H1 (cell line): ENCODE data around the gene EFCAB8. TPM values are rescaled to one million over a fixed set of nuclear protein-coding genes. Genes with fewer than 3 reads are reported as not detected.

Experiments used
- CTCF ChIA-PET: fragments of 300-600 bp; sonication (Branson Sonifier 250); formaldehyde crosslinking; loops from one replicate; lab custom pipeline; 2021; ENCODE audit not compliant: partially characterized antibody; lab: Charles Lee
- POLR2A ChIA-PET: fragments of 300-600 bp; sonication (Branson Sonifier 250); formaldehyde crosslinking; loops from one replicate; lab custom pipeline; 2021; ENCODE audit warnings: inconsistent platforms; ENCODE audit not compliant: partially characterized antibody; lab: Charles Lee
- DNase-seq, 2 experiments: peaks; one replicate each; pipeline versions ENCODE4 v3.0.0 to v3.0.0-alpha.2; 2010 to 2022; ENCODE audit warnings: low spot score in 2 of 2, low read depth in 1 of 2, mixed read lengths in 1 of 2
- FAIRE-seq: peaks from 2 replicates; lab custom pipeline; 2011; peaks lifted over from hg19 to GRCh38; lab: Jason Lieb, UNC
- H2AFZ ChIP-seq: 2 replicates; pipeline ENCODE4 v1.8.1; 2012; ENCODE audit warnings: low read length, inconsistent platforms
- H2AK5ac ChIP-seq: 2 replicates; pipeline ENCODE4 v1.6.1; 2013; ENCODE audit warnings: low read depth, low read length
- H2BK120ac ChIP-seq: replicated peaks from 2 replicates; pipeline ENCODE3; 2013; ENCODE audit warnings: low read depth, low read length, inconsistent platforms
- H2BK12ac ChIP-seq: 2 replicates; pipeline ENCODE4 v1.6.1; 2013; ENCODE audit warnings: low read depth, low read length
- H2BK15ac ChIP-seq: 2 replicates; pipeline ENCODE4 v1.6.1; 2013; ENCODE audit warnings: low read length
- H2BK20ac ChIP-seq: 2 replicates; pipeline ENCODE4 v1.6.1; 2013; ENCODE audit warnings: low read length
- H2BK5ac ChIP-seq: 2 replicates; pipeline ENCODE4 v1.6.1; 2013; ENCODE audit warnings: low read depth, low read length
- H3K14ac ChIP-seq: 2 replicates; pipeline ENCODE4 v1.6.1; 2013; ENCODE audit warnings: inconsistent platforms; ENCODE audit not compliant: insufficient read length
- H3K18ac ChIP-seq: 2 replicates; pipeline ENCODE4 v1.6.1; 2013; ENCODE audit warnings: low read length; ENCODE audit errors: extremely low read depth
- H3K23ac ChIP-seq: 2 replicates; pipeline ENCODE4 v1.6.1; 2013; ENCODE audit warnings: inconsistent platforms; ENCODE audit not compliant: insufficient read length
- H3K23me2 ChIP-seq: 2 replicates; pipeline ENCODE4 v1.6.1; 2013; ENCODE audit warnings: low read depth, low read length
- H3K27ac ChIP-seq: 2 replicates; pipeline ENCODE4 v1.6.1; 2011; ENCODE audit warnings: low read depth, low read length, inconsistent platforms
- H3K27me3 ChIP-seq, 4 experiments: replicated peaks in 1 of 4; 1 replicate in 1 of 4; 2 replicates in 3 of 4; pipeline versions ENCODE4 v1.6.1 to v1.8.1; 2011 to 2013; ENCODE audit warnings: low read length in 3 of 4, mild to moderate bottlenecking in 3 of 4, inconsistent platforms in 2 of 4, mixed read lengths in 2 of 4, moderate library complexity in 1 of 4; ENCODE audit not compliant: control insufficient read depth in 3 of 4, insufficient read depth in 3 of 4; ENCODE audit errors: extremely low read depth in 1 of 4
- H3K36me3 ChIP-seq, 4 experiments: 2 replicates each; pipeline versions ENCODE4 v1.6.1 to v1.8.1; 2011 to 2013; ENCODE audit warnings: mild to moderate bottlenecking in 4 of 4, low read length in 3 of 4, moderate library complexity in 2 of 4, control low read depth in 1 of 4, inconsistent platforms in 1 of 4; ENCODE audit not compliant: insufficient read depth in 4 of 4, control insufficient read depth in 2 of 4
- H3K4ac ChIP-seq: replicated peaks from 2 replicates; pipeline ENCODE3; 2013; ENCODE audit warnings: low read length, low read depth, mixed read lengths, inconsistent platforms; ENCODE audit not compliant: insufficient read length
- H3K4me1 ChIP-seq, 4 experiments: replicated peaks in 1 of 4; 1 replicate in 1 of 4; 2 replicates in 3 of 4; pipeline versions ENCODE4 v1.6.1 to v1.8.1; 2011 to 2013; ENCODE audit warnings: low read length in 3 of 4, inconsistent platforms in 2 of 4, mixed read lengths in 1 of 4; ENCODE audit not compliant: insufficient read depth in 4 of 4, control insufficient read depth in 3 of 4
- H3K4me2 ChIP-seq, 2 experiments: 2 replicates each; pipeline versions ENCODE4 v1.6.1 to v1.8.1; 2011 to 2013; ENCODE audit warnings: low read depth in 2 of 2, low read length in 2 of 2, control low read depth in 1 of 2, inconsistent platforms in 1 of 2, mild to moderate bottlenecking in 1 of 2; ENCODE audit not compliant: insufficient read depth in 1 of 2
- H3K4me3 ChIP-seq, 4 experiments: fragments of 200-600, 300-600 bp in 1 of 4; sonication (generic), shearing (Covaris generic), sonication (Bioruptor Twin) in 1 of 4; 2 replicates each; pipeline versions ENCODE4 v1.5.1 to v1.8.1; 2011 to 2016; ENCODE audit warnings: low read length in 4 of 4, low read depth in 3 of 4, control low read depth in 2 of 4, inconsistent platforms in 2 of 4, mild to moderate bottlenecking in 2 of 4, mixed read lengths in 1 of 4, moderate library complexity in 1 of 4; ENCODE audit not compliant: insufficient read depth in 2 of 4; ENCODE audit errors: extremely low read depth in 1 of 4
- H3K56ac ChIP-seq: replicated peaks from 2 replicates; pipeline ENCODE3; 2013; ENCODE audit warnings: low read depth, mild to moderate bottlenecking, mixed read lengths, low read length, inconsistent platforms; ENCODE audit not compliant: insufficient read length
- H3K79me1 ChIP-seq: 2 replicates; pipeline ENCODE4 v1.6.1; 2013; ENCODE audit warnings: low read depth, low read length, control low read depth
- H3K79me2 ChIP-seq, 2 experiments: 2 replicates each; pipeline versions ENCODE4 v1.6.1 to v1.8.1; 2012 to 2013; ENCODE audit warnings: low read length in 2 of 2, mild to moderate bottlenecking in 2 of 2, inconsistent platforms in 1 of 2; ENCODE audit not compliant: insufficient read depth in 2 of 2, control insufficient read depth in 1 of 2
- H3K9ac ChIP-seq, 4 experiments: replicated peaks in 1 of 4; 1 replicate in 1 of 4; 2 replicates in 3 of 4; pipeline versions ENCODE4 v1.6.1 to v1.8.1; 2011 to 2013; ENCODE audit warnings: low read depth in 3 of 4, low read length in 3 of 4, control low read depth in 2 of 4, mild to moderate bottlenecking in 2 of 4, moderate library complexity in 2 of 4, inconsistent platforms in 1 of 4; ENCODE audit errors: extremely low read depth in 1 of 4
- H3K9me3 ChIP-seq, 2 experiments: 2 replicates each; pipeline versions ENCODE4 v1.6.1 to v1.8.1; 2012 to 2013; ENCODE audit warnings: mild to moderate bottlenecking in 2 of 2, moderate library complexity in 2 of 2, control low read depth in 1 of 2, inconsistent platforms in 1 of 2, low read depth in 1 of 2, low read length in 1 of 2, mixed read lengths in 1 of 2; ENCODE audit not compliant: insufficient read depth in 2 of 2
- H4K20me1 ChIP-seq, 2 experiments: replicated peaks in 1 of 2; 2 replicates each; pipeline versions ENCODE3 to v1.8.1; 2011 to 2013; ENCODE audit warnings: inconsistent platforms in 2 of 2, low read length in 2 of 2, mild to moderate bottlenecking in 1 of 2; ENCODE audit not compliant: insufficient read depth in 2 of 2, control insufficient read depth in 1 of 2
- H4K5ac ChIP-seq: 2 replicates; pipeline ENCODE4 v1.6.1; 2013; ENCODE audit warnings: low read length, low read depth, mixed read lengths, inconsistent platforms; ENCODE audit not compliant: insufficient read length
- H4K8ac ChIP-seq: 2 replicates; pipeline ENCODE4 v1.8.0; 2013; ENCODE audit warnings: mild to moderate bottlenecking, moderate library complexity, low read length, inconsistent platforms; ENCODE audit not compliant: insufficient read depth; ENCODE audit errors: extremely low read depth
- H4K91ac ChIP-seq: replicated peaks from 2 replicates; pipeline ENCODE3; 2013; ENCODE audit warnings: low read length, mixed read lengths, inconsistent platforms; ENCODE audit not compliant: insufficient read length
- SP2 ChIP-seq: IDR thresholded peaks from 2 replicates; pipeline ENCODE4 v1.6.1; 2012; ENCODE audit warnings: mild to moderate bottlenecking, low read length, inconsistent platforms
- WGBS, 2 experiments: shearing (Covaris generic) in 1 of 2; methylation state at CpG; one replicate each; pipeline versions ENCODE4 v1.1.6 to v1.1.7; 2013 to 2015; ENCODE audit warnings: low lambda C conversion rate in 2 of 2, mixed read lengths in 2 of 2, inconsistent platforms in 1 of 2, low coverage in 1 of 2, missing lambda C conversion rate in 1 of 2; ENCODE audit not compliant: insufficient replicate concordance in 2 of 2, insufficient coverage in 1 of 2, insufficient read length in 1 of 2; ENCODE audit errors: extremely low coverage in 1 of 2, missing lambda C conversion rate in 1 of 2; 5-methylcytosine and 5-hydroxymethylcytosine counted together
- polyA plus RNA-seq, 7 experiments: library from polyadenylated mRNA; depleted of rRNA in 3 of 7; stranded (reverse) in 5 of 7; unstranded in 2 of 7; fragments of >200 nt in 5 of 7; fragments of 200-250 nt in 2 of 7; gene quantifications; 1 replicate in 5 of 7; 2 replicates in 1 of 7; 4 replicates in 1 of 7; pipeline versions ENCODE4 v1.2.1 to v1.2.3, GENCODE V29; 2011 to 2013; ENCODE audit warnings: missing spikeins in 2 of 7, mixed read lengths in 2 of 7
- total RNA-seq: library from RNA; stranded (reverse); fragmentation: NEBNext Ultra II Directional; extraction: Animal tissue kit (Norgen Biotek cat#: 25700); gene quantifications from 2 replicates; pipeline ENCODE4 v1.2.1, GENCODE V29; 2021

The EFCAB8 gene
- total and polyA plus RNA-seq, 2 of the 8 experiments (the other 6 are each of a cell fraction or from before 2014, with no cell fraction given): 0.06 to 0.20 TPM

DNA sequence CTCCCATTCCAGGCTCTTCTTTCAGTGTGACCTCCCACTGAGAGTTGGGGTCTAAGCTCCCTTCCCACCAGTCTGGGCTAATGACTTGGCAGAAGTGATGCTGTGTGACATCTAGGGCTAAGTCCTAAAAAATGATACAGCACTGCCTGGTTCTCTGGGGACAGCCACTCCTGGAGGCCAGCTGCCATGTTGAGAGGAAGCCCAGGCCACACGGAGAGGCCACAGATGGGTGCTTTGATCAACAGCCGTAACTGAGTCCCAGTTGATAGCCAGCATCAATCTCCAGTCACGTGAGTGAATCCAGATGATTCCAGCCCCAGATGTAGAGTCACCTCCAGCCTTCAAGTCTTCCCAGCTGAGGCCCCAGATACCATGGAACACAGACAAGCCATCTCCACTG is 131.7 kb downstream of the EFCAB8 start:
- no peak overlapping the region for H4K5ac ChIP-seq
- ChIA-PET CTCF (interaction anchor here (1.1 to 2.2 kb wide), 6 partner anchors 9 to 106 kb away, joined by 3 to 10 read pairs (median 5); partner anchors contain the start of gene SUN5), POLR2A (no interaction called here)
- H2AK5ac ChIP-seq: no peak overlapping the region
- no peak overlapping the region for H3K4me2 ChIP-seq
- no peaks in the 10 kb centered on the region for H3K23me2 ChIP-seq
- no peaks in the 10 kb centered on the region for H3K27me3 ChIP-seq
- H3K79me2 ChIP-seq: no peaks in the 10 kb centered on the region
- H4K91ac ChIP-seq: no peak overlapping the region
- no peak overlapping the region for H2BK120ac ChIP-seq
- H3K4ac ChIP-seq: no peak overlapping the region
- H2BK15ac ChIP-seq: no peak overlapping the region
- DNase-seq (no peak), FAIRE-seq (no peak)
- no peak overlapping the region for H3K4me3 ChIP-seq
- H4K20me1 ChIP-seq: no peaks in the 10 kb centered on the region
- no peak overlapping the region for H2BK20ac ChIP-seq
- no peak overlapping the region for H2BK5ac ChIP-seq
- no peaks in the 10 kb centered on the region for H3K36me3 ChIP-seq
- 95% methylated on average over 3 of the region's 3 CpGs; no CpG with 5 or more reads in 1 of the 2 experiments for WGBS, 2 experiments
- no peaks in the 10 kb centered on the region; a peak in 1 of 7 replicates for H3K4me1 ChIP-seq
- H3K18ac ChIP-seq: no peak overlapping the region
- H2BK12ac ChIP-seq: no peak overlapping the region
- no peak overlapping the region for H3K56ac ChIP-seq
- H2AFZ ChIP-seq: no peak overlapping the region
- H3K79me1 ChIP-seq: no peaks in the 10 kb centered on the region
- no peak overlapping the region for H4K8ac ChIP-seq
- H3K23ac ChIP-seq: no peak overlapping the region
- H3K9ac ChIP-seq: no peak overlapping the region
- H3K9me3 ChIP-seq: no peaks in the 10 kb centered on the region
- no peak overlapping the region for H3K27ac ChIP-seq
- no peak overlapping the region for H3K14ac ChIP-seq
- no peak for TF ChIP-seq SP2
